ENCODE data around the gene GP1BB.

Gene GP1BB

GRCh38 chr22:19756288-19757128 is 33.2 kb downstream of the GP1BB start:
- peak; percentile 47 for DNase-seq (ENCODE audit: low read depth)

- DNase-seq (ENCODE audit: low read depth), result no peak
Observed at GRCh38 chr22:19757140-19757984, 34.0 kb downstream of the GP1BB start.

DNA sequence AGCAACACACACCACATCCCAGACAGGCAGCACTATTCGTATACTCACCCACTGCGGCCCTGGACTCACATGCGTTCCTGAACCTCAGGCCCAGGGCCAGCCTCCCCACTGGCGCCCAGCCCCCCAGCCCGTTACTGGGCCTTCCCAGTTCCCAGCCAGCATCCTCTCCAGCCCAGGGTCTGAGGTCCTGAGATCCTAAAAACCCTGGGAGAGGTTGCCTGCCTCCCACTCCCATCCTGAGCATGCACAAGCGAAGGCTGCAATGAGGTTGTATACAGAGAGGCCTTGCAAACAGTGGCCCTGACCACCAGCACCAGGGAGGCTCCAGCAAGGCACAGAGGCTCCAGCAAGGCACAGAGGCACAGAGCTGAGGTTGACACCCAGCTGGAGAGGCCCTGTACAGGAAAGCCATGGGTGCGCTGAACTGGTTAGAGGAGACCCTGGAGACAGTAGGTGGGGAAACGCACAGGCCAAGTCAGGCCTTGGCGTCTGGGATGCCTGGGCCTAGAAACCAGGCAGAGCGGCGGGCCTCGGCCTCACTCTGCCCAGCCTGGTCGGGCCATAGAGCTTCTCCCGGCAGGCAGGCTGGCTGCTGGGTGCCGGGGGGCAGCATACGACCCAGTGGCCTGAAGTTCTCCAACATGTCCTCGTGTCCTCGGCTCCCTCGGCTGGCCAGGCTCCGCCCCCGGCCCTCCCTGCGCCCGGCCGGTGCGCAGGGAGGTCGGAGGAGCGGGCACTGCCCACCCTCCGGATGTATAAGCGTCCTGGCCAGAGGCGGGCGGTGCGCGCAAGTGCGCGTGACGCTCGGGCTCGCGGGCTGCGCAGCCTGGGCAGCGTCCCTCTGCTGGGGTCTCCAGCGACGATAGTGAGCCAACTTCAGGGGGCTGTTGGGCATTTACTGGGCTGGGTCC is 34.9 kb downstream of the GP1BB start:
- no peak for DNase-seq (ENCODE audit: low read depth)

GRCh38 chr22:19758896-19759426 is 35.6 kb downstream of the GP1BB start:
- no peak for DNase-seq (ENCODE audit: low read depth)

DNA sequence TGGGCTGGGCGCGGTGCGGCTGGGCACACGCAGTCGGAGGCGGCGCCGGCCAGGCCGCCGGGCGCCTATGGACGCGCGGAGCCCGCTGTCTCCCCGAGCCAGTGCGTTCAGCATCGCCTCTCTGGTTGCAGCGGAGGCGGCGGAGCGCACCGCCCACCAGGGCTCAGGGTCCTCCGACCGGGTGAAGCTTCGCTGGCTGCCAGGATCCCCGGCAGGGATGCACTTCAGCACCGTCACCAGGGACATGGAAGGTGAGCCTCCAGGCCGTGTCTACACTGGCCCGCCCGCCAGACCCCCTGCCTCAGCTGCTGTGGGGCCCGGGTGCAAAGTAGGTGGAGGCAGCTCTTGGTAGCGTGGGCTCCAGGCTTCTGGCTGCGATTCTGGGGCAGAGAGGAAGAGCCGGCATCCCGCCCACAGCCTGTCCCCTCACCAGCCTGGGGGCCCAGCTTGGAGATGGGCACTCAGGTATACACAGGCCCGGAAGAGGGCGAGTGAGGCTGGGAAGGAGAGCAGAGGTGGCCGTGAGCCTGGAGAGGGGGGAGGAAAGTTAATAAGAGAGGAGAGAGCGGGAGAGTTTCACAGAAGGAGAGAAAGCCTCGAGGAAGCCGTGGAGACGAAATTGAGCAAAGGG is 36.2 kb downstream of the GP1BB start:
- DNase-seq (ENCODE audit: low read depth), result no peak

- no peak for DNase-seq (ENCODE audit: low read depth)
Observed at GRCh38 chr22:19760058-19760950, 37.0 kb downstream of the GP1BB start, which contains the start of gene TBX1. Gene TBX1 (plus strand): TSS chr22:19760778. CDS start chr22:19760844, 66 bp downstream.

DNA sequence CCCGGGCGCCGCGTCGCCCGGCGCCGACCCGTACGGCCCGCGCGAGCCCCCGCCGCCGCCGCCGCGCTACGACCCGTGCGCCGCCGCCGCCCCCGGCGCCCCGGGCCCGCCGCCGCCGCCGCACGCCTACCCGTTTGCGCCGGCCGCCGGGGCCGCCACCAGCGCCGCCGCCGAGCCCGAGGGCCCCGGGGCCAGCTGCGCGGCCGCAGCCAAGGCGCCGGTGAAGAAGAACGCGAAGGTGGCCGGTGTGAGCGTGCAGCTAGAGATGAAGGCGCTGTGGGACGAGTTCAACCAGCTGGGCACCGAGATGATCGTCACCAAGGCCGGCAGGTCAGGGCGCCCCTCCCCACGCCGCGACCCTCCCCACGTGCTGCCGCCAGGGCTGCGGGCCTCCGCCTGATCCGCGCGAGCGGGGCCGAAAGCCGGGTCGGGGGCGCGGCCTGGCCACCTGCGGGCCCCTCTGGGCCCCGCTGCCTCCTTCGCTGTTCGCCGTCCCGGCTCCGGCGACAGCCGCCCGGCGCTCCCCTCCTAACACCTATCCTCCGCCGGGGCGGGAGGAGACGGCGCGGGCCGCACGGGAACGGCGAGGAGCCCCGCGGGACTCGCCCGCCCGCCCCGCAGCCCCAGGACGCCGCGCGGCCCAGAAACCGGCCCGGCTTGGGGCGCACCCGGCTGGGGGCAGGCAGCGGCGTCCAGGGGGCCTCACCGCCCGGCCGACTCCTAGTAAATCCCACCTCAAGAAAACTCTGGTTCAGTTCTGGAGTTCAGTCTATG is 37.8 kb downstream of the GP1BB start:
- DNase-seq (ENCODE audit: low read depth), result no peak

DNA sequence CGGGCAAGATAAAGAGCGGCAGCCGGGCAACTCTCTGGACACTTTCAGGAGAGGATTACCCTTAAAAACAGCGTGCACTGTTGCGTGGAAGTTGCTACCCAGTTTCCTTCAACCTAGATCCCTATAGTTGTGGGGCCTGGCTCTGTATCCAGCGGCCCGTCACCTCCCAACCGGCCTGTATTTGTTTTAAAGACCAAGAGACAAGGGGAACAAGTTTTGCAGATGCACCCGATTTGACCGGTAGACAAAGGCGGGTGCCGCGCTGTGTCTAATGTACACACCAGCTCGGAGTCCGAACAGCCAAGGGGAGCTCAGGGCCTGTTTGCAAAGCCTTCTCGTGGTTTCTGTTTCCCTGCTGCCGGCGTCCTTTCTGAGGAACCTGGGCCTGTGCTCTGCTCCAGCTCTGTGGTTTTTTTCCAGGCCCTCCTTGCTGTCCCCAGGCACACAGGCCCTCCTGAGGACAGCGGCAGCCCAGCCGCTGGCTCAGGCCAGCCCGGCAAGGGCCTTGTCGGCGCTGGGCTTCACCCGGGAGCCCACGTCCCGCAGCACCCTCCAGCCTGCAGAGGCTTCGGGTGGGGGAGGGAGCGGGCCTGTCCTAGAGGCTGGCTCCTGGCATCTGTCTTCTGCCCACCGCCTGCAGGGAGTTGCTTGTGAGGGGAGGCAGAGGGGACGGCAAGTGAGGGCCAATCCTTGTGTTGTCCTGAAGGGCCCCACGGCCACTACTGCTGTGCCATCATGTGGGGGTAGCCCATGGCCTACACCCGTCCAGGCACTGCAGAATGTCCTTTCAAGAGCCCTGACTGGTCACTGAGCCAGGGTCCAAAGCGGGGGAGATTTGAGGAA is 38.6 kb downstream of the GP1BB start:
- DNase-seq (ENCODE audit: low read depth), result no peak

- DNase-seq (ENCODE audit: low read depth), result no peak
Observed at GRCh38 chr22:19762568-19763457, 39.5 kb downstream of the GP1BB start.

DNA sequence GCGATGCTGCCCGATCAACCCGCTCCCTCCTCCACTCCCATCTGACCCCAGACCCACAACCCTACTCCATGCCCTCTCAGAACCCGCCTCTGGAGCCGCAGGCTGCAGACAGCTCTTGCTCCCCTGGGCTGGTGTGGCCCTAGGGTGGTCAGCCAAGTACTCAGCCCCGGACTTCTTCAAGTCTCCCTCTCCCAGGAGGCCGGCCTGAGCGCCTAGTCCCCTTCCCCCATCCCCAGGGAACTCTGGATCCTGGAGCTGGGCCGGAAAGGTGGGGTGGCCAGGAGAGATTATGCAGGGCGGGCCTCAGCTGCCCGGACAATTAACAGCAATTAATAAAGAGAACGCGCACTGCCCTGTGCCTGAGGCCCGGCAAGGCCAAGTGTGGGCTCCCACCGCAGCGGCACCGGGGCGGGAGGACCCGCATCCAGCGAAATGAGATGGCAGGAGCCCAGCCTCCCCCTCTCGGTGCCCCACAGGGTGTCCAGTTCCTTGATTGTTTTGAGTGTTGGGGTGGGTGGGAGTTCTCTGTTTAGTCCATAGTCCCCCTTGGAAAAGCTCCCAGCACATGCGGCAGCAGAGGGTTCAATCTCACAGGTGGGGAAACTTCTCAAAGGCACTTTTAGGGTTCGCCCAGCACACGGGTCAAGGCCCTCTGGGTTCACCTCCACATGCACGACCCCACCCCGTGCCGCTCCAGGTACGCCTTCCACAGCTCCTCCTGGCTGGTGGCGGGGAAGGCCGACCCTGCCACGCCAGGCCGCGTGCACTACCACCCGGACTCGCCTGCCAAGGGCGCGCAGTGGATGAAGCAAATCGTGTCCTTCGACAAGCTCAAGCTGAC is 40.3 kb downstream of the GP1BB start:
- no peak for DNase-seq (ENCODE audit: low read depth)

- no peak for DNase-seq (ENCODE audit: low read depth)
Observed at GRCh38 chr22:19764299-19764593, 40.9 kb downstream of the GP1BB start.

- DNase-seq (ENCODE audit: low read depth), result no peak
Observed at GRCh38 chr22:19764636-19765476, 41.5 kb downstream of the GP1BB start.

DNA sequence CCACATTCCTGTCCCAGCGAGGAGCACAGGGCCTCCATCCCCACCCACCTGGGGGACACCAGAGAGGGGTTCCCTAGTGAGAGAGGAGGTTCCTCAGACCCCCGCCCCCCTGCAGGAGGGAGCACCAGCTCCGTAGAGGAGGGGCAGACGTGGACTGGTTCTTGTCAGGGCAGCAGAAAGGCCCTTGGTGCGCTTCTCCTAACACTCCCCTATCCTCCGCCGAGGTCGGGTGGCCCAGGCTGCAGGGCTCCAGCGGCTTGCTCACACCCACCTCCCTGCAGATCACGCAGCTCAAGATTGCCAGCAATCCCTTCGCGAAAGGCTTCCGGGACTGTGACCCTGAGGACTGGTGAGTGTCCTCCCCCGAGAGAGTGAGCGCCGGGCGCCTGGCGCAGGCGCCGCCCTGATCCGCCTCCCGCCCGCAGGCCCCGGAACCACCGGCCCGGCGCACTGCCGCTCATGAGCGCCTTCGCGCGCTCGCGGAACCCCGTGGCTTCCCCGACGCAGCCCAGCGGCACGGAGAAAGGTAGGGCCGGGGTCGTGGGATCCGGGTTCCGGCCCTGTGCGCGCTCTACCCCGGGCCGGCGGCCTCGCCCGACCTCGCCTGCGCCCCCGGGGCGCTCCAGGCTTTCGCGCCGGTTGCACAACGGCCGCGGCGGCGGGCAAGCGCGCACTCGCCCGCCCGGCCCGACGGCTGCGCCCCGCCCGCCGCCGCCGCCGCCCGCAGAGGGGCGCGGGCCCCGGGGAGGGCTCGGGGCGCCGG is 42.3 kb downstream of the GP1BB start:
- no peak for DNase-seq (ENCODE audit: low read depth)

GRCh38 chr22:19766240-19766510 is 42.8 kb downstream of the GP1BB start:
- no peak for DNase-seq (ENCODE audit: low read depth)

Measured in stimulated activated CD4-positive, alpha-beta T cell treated with anti-CD3 and anti-CD28 coated beads, Interleukin-2, amount 100 ng/mL, for 4 hours (primary cell).